ENCODE results near the gene OPCML. TPM values are rescaled to one million over a fixed set of nuclear protein-coding genes. Genes with fewer than 3 reads are reported as not detected.

Gene OPCML
- total RNA-seq, 2 donors from 2014 or later = 0.04 TPM; not detected in 1

DNA sequence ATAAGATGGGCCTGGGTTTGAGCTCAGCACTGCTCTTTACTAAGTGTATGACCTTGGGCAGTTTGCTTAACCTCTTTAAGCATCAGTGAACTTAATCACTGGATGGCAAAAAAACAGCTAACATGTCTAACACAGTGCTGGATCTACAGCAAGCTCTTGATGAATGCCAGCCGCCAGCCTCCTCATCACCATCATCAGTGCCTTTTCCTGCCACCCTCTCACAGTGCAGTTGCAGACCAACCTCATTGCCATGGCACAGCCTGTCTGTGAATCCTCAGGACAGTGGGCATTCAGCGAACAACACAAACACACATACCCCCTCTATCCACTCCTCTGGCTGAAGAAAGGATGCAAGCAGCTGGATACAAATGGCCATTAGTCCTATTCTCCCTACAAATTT lies 133.0 kb downstream of the OPCML start:
- H3K27me3 ChIP-seq = no peaks in the 10 kb centered on the region
- no peaks in the 10 kb centered on the region for H3K9me3 ChIP-seq
- H3K4me1 ChIP-seq = peaks cover 0 to 15% of the 10 kb centered on the region in 2 donors
- no peak overlapping the region for H3K27ac ChIP-seq
- no peak overlapping the region for H3K4me3 ChIP-seq
- TF ChIP-seq, protein P1, sequence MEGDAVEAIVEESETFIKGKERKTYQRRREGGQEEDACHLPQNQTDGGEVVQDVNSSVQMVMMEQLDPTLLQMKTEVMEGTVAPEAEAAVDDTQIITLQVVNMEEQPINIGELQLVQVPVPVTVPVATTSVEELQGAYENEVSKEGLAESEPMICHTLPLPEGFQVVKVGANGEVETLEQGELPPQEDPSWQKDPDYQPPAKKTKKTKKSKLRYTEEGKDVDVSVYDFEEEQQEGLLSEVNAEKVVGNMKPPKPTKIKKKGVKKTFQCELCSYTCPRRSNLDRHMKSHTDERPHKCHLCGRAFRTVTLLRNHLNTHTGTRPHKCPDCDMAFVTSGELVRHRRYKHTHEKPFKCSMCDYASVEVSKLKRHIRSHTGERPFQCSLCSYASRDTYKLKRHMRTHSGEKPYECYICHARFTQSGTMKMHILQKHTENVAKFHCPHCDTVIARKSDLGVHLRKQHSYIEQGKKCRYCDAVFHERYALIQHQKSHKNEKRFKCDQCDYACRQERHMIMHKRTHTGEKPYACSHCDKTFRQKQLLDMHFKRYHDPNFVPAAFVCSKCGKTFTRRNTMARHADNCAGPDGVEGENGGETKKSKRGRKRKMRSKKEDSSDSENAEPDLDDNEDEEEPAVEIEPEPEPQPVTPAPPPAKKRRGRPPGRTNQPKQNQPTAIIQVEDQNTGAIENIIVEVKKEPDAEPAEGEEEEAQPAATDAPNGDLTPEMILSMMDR (IDR thresholded peaks at IDR 0.05) = no peak
- no peaks in the 10 kb centered on the region for H3K36me3 ChIP-seq
- DNase-seq (ENCODE audit: low spot score) = no peak

- TF ChIP-seq, protein P1 (IDR thresholded peaks at IDR 0.05) = no peak
- Histone ChIP-seq H3K4me1 (peaks cover 0 to 2% of the 10 kb centered on the region in 2 donors), H3K4me3 (no peak overlapping the region), H3K27me3 (no peaks in the 10 kb centered on the region), H3K36me3 (no peaks in the 10 kb centered on the region), H3K9me3 (no peaks in the 10 kb centered on the region), H3K27ac (no peak overlapping the region)
- DNase-seq (ENCODE audit: low spot score) = no peak
These were observed 141.5 kb downstream of the OPCML start for GRCh38 chr11:133390803-133391202.

GRCh38 chr11:133388975-133389568 lies 143.2 kb downstream of the OPCML start:
- no peak overlapping the region for H3K4me3 ChIP-seq
- no peaks in the 10 kb centered on the region for H3K27me3 ChIP-seq
- H3K27ac ChIP-seq = no peak overlapping the region
- DNase-seq (ENCODE audit: low spot score) = no peak
- TF ChIP-seq, protein P1 (IDR thresholded peaks at IDR 0.05) = no peak
- no peaks in the 10 kb centered on the region for H3K36me3 ChIP-seq
- H3K4me1 ChIP-seq = peaks cover 0 to 8% of the 10 kb centered on the region in 2 donors
- H3K9me3 ChIP-seq = no peaks in the 10 kb centered on the region

GRCh38 chr11:133388260-133388659 lies 144.0 kb downstream of the OPCML start:
- TF ChIP-seq, protein P1 (IDR thresholded peaks at IDR 0.05) = no peak
- H3K27ac ChIP-seq = no peak overlapping the region
- H3K9me3 ChIP-seq = no peaks in the 10 kb centered on the region
- H3K4me1 ChIP-seq = peaks cover 0 to 8% of the 10 kb centered on the region in 2 donors
- no peaks in the 10 kb centered on the region for H3K36me3 ChIP-seq
- no peak for DNase-seq (ENCODE audit: low spot score)
- no peak overlapping the region for H3K4me3 ChIP-seq
- H3K27me3 ChIP-seq = no peaks in the 10 kb centered on the region

DNA sequence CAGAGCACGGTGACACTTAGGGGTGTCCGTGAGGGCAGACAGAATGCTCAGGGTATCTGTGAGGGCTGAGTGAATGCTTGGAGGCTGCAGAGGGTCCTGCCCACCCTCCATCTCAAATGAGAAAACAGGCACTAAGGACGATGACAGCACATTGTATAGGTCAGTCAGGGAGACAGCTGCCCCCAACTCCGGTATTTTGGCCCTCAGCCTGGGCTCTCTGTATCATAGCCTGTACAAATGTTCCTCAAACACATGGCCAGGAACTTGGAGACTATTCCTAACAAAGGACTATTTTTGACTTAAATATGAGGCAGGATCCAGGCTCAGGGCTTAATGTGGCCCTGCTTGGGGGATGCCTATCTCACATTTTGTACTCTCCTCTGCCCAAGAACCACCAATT lies 145.4 kb downstream of the OPCML start:
- TF ChIP-seq, protein P1 (IDR thresholded peaks at IDR 0.05) = no peak

DNA sequence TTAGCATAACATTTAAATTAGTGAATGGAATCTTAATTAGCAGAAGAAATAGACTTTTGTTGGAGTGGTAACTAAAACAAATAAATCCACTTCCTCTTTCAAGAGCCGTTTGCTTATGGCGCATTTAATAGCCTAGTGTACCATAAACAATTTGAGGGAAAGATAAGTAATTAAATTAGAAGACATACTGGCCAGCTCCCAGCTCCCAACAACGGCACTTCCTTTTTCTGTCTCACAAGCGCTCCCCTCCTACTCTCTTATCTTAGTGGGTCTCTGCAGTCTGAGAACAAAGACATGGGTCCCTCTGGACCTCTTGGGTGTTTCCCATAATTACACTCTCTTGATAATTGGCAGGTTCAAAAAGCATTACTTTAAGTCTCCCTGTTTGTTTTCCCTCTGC lies 146.0 kb downstream of the OPCML start:
- H3K4me3 ChIP-seq = no peak overlapping the region
- H3K36me3 ChIP-seq = no peaks in the 10 kb centered on the region
- peaks cover 0 to 8% of the 10 kb centered on the region in 2 donors for H3K4me1 ChIP-seq
- no peak for DNase-seq (ENCODE audit: low spot score)
- TF ChIP-seq, protein P1 (IDR thresholded peaks at IDR 0.05) = no peak
- H3K9me3 ChIP-seq = no peaks in the 10 kb centered on the region
- no peaks in the 10 kb centered on the region for H3K27me3 ChIP-seq
- H3K27ac ChIP-seq = no peak overlapping the region

More for the DNA sequence above, 145.4 kb downstream of the OPCML start:
- Histone ChIP-seq H3K27me3 (no peaks in the 10 kb centered on the region), H3K4me1 (peaks cover 0 to 8% of the 10 kb centered on the region in 2 donors), H3K4me3 (no peak overlapping the region), H3K27ac (no peak overlapping the region), H3K9me3 (no peaks in the 10 kb centered on the region), H3K36me3 (no peaks in the 10 kb centered on the region)
- DNase-seq (ENCODE audit: low spot score) = no peak
